Keratinocyte (primary cell): Measurements from ENCODE around the gene TSHZ2. TPM values are rescaled to one million over a fixed set of nuclear protein-coding genes. Genes with fewer than 3 reads are reported as not detected.

Experiments used
- DNase-seq: peaks from one replicate; pipeline ENCODE4 v3.0.0-alpha.2; 2011; ENCODE audit warnings: low read depth, missing footprints, low spot score
- FAIRE-seq: peaks from 2 replicates; lab custom pipeline; 2011; peaks lifted over from hg19 to GRCh38; lab: Jason Lieb, UNC
- H2AFZ ChIP-seq: 2 replicates; pipeline ENCODE4 v1.6.0; 2012; ENCODE audit warnings: low read length, control low read depth, inconsistent platforms; ENCODE audit not compliant: control insufficient read depth
- H3K27ac ChIP-seq: 2 replicates; pipeline ENCODE4 v1.5.1; 2011; ENCODE audit warnings: low read length; ENCODE audit not compliant: control insufficient read depth, insufficient read depth
- H3K27me3 ChIP-seq: 3 replicates; pipeline ENCODE4 v1.6.0; 2011; ENCODE audit warnings: low read length; ENCODE audit not compliant: control insufficient read depth, insufficient read depth; ENCODE audit errors: extremely low read depth
- H3K36me3 ChIP-seq, 2 experiments: 2 replicates in 1 of 2; 3 replicates in 1 of 2; pipeline ENCODE4 v1.5.1; 2011; ENCODE audit warnings: low read length in 2 of 2, mild to moderate bottlenecking in 1 of 2; ENCODE audit not compliant: control insufficient read depth in 2 of 2, insufficient read depth in 2 of 2; ENCODE audit errors: extremely low read depth in 1 of 2
- H3K4me1 ChIP-seq: 3 replicates; pipeline ENCODE4 v1.5.1; 2011; ENCODE audit warnings: low read length; ENCODE audit not compliant: control insufficient read depth, insufficient read depth; ENCODE audit errors: extremely low read depth
- H3K4me2 ChIP-seq: 3 replicates; pipeline ENCODE4 v1.6.0; 2011; ENCODE audit warnings: low read depth, low read length; ENCODE audit not compliant: control insufficient read depth, insufficient read depth; ENCODE audit errors: extremely low read depth
- H3K4me3 ChIP-seq, 3 experiments: fragments of 200-600 bp in 1 of 3; sonication (generic) in 1 of 3; 2 replicates in 2 of 3; 3 replicates in 1 of 3; pipeline ENCODE4 v1.5.1; 2011 to 2016; ENCODE audit warnings: low read length in 3 of 3, mild to moderate bottlenecking in 3 of 3, control low read depth in 2 of 3, inconsistent platforms in 1 of 3, low read depth in 1 of 3, mixed read lengths in 1 of 3, mixed run types in 1 of 3, moderate library complexity in 1 of 3; ENCODE audit not compliant: control insufficient read depth in 2 of 3, insufficient read depth in 2 of 3; ENCODE audit errors: extremely low read depth in 1 of 3
- H3K79me2 ChIP-seq: 2 replicates; pipeline ENCODE4 v1.6.0; 2012; ENCODE audit warnings: low read length; ENCODE audit not compliant: control insufficient read depth, insufficient read depth
- H3K9ac ChIP-seq: 3 replicates; pipeline ENCODE4 v1.6.0; 2011; ENCODE audit warnings: low read length; ENCODE audit not compliant: control insufficient read depth, insufficient read depth; ENCODE audit errors: extremely low read depth
- H3K9me1 ChIP-seq: 3 replicates; pipeline ENCODE4 v1.6.0; 2011; ENCODE audit warnings: low read length; ENCODE audit not compliant: control insufficient read depth, insufficient read depth; ENCODE audit errors: extremely low read depth
- H3K9me3 ChIP-seq: 2 replicates; pipeline ENCODE4 v1.5.1; 2012; ENCODE audit warnings: low read depth, low read length; ENCODE audit not compliant: control insufficient read depth
- H4K20me1 ChIP-seq: 3 replicates; pipeline ENCODE4 v1.6.0; 2011; ENCODE audit warnings: low read length; ENCODE audit not compliant: control insufficient read depth, insufficient read depth; ENCODE audit errors: extremely low read depth
- CTCF ChIP-seq, 3 experiments: IDR thresholded peaks in 1 of 3; conservative IDR thresholded peaks in 1 of 3; optimal IDR thresholded peaks in 1 of 3; 2 replicates in 2 of 3; 3 replicates in 1 of 3; pipeline versions ENCODE3 to v1.5.1; 2011; ENCODE audit warnings: low read length in 3 of 3, mild to moderate bottlenecking in 3 of 3, moderate library complexity in 2 of 3, control low read depth in 1 of 3, inconsistent platforms in 1 of 3; ENCODE audit not compliant: insufficient read depth in 2 of 3; ENCODE audit errors: extremely low read depth in 1 of 3
- EZH2 ChIP-seq: IDR thresholded peaks from one replicate; pipeline ENCODE4 v1.6.1; 2012; ENCODE audit warnings: inconsistent platforms, mild to moderate bottlenecking, low read length, moderate library complexity
- dilution Hi-C: fragments of 300-500 bp; cut with MboI; formaldehyde crosslinking; loops from one replicate; pipeline ENCODE4 v1.7.0; 2020; ENCODE audit warnings: low sequenced_read_pairs; ENCODE audit not compliant: extremely low pct_ligation_motif_present
- polyA plus RNA-seq, 5 experiments: library from polyadenylated mRNA; depleted of rRNA in 3 of 5; stranded (reverse) in 3 of 5; stranded (forward) in 1 of 5; unstranded in 1 of 5; fragments of >200 nt; gene quantifications; 1 replicate in 1 of 5; 2 replicates in 3 of 5; 3 replicates in 1 of 5; pipeline versions ENCODE4 v1.2.1 to v1.2.3, GENCODE V29; 2011 to 2012; ENCODE audit warnings: missing spikeins in 2 of 5, low read depth in 1 of 5, low replicate concordance in 1 of 5

Gene TSHZ2
- polyA plus RNA-seq, 1 donor (not counting 4 experiments of a cell fraction or from before 2014, with no cell fraction given) = 1.1 TPM

- H3K27me3 ChIP-seq = no peaks in the 10 kb centered on the region
- H3K27ac ChIP-seq = peak overlapping the region; percentile 85
- H3K9me3 ChIP-seq = no peaks in the 10 kb centered on the region
- peak in 1 of 3 experiments; percentile 8 for TF ChIP-seq CTCF (optimal IDR thresholded peaks at IDR 0.05 in 1 of 3, IDR thresholded peaks at IDR 0.05 in 1 of 3, conservative IDR thresholded peaks at IDR 0.05 in 1 of 3; ENCODE audit: extremely low read depth in 1 of 3, insufficient read depth in 2 of 3, low read length in 3 of 3)
- no peak for TF ChIP-seq EZH2
- FAIRE-seq (peak; percentile 99), DNase-seq (peak; percentile 98)
- H3K4me1 ChIP-seq = peaks cover 30% of the 10 kb centered on the region
- dilution Hi-C loops = no loop called here
- peak overlapping the region in 1 of 3 experiments; percentile 17 for H3K4me3 ChIP-seq
- no peaks in the 10 kb centered on the region for H3K79me2 ChIP-seq
- H4K20me1 ChIP-seq = no peaks in the 10 kb centered on the region
- H3K9ac ChIP-seq = peak overlapping the region; percentile 65
- peak overlapping the region; percentile 58 for H3K4me2 ChIP-seq
- no peaks in the 10 kb centered on the region for H3K36me3 ChIP-seq
- H2AFZ ChIP-seq = no peak overlapping the region
- H3K9me1 ChIP-seq = peaks cover 2% of the 10 kb centered on the region
Measured at GRCh38 chr20:52923123-52923937, 48.8 kb upstream of the TSHZ2 start.

- Histone ChIP-seq H3K9me1 (peaks cover 2% of the 10 kb centered on the region), H3K4me1 (peaks cover 30% of the 10 kb centered on the region), H3K36me3 (no peaks in the 10 kb centered on the region), H2AFZ (no peak overlapping the region), H3K27ac (no peak overlapping the region), H3K4me3 (no peak overlapping the region), H3K27me3 (no peaks in the 10 kb centered on the region), H3K4me2 (peak overlapping the region; percentile 58), H3K79me2 (no peaks in the 10 kb centered on the region), H4K20me1 (no peaks in the 10 kb centered on the region), H3K9me3 (no peaks in the 10 kb centered on the region), H3K9ac (no peak overlapping the region)
- dilution Hi-C loops = no loop called here
- TF ChIP-seq CTCF (optimal IDR thresholded peaks at IDR 0.05 in 1 of 3, IDR thresholded peaks at IDR 0.05 in 1 of 3, conservative IDR thresholded peaks at IDR 0.05 in 1 of 3; ENCODE audit: extremely low read depth in 1 of 3, insufficient read depth in 2 of 3, low read length in 3 of 3) (no peak), EZH2 (no peak)
- FAIRE-seq (peak; percentile 76), DNase-seq (no peak)
Measured at GRCh38 chr20:52924411-52925271, 47.5 kb upstream of the TSHZ2 start.
